IMR-90 (cell line): ENCODE data around the gene STX11. TPM values are rescaled to one million over a fixed set of nuclear protein-coding genes. Genes with fewer than 3 reads are reported as not detected.

Experiments
- ATAC-seq: fragments of 200-7000 bp; cut with Tn5 transposase; 2 replicates; pipeline ENCODE4 v1.9.1; 2020; ENCODE audit warnings: low read depth, mild to moderate bottlenecking, moderate library complexity
- BruUV-seq: library from RNA; stranded (reverse); fragments of 400-500 nt; replicated peaks from 2 replicates; lab custom pipeline; 2021; lab: Mats Ljungman, UMichigan
- CTCF ChIA-PET: fragments of 300-600 bp; formaldehyde crosslinking; extraction: SDS; loops from one replicate; lab custom pipeline; 2021; ENCODE audit warnings: antibody characterized with exemption; lab: Yijun Ruan, JAX
- POLR2A ChIA-PET: fragments of 300-600 bp; sonication (Branson Sonifier 250); formaldehyde crosslinking; loops from one replicate; lab custom pipeline; 2022; ENCODE audit warnings: antibody characterized with exemption; ENCODE audit not compliant: unreplicated experiment; lab: Charles Lee
- DNase-seq: peaks from one replicate; pipeline ENCODE4 v3.0.0; 2013
- H2AFZ ChIP-seq: replicated peaks from 2 replicates; pipeline ENCODE3; 2013; ENCODE audit warnings: low read length, mild to moderate bottlenecking; ENCODE audit not compliant: poor library complexity
- H2AK5ac ChIP-seq: 2 replicates; pipeline ENCODE4 v1.6.1; 2013; ENCODE audit warnings: low read depth, low read length, inconsistent platforms
- H2AK9ac ChIP-seq: replicated peaks from 2 replicates; pipeline ENCODE3; 2013; ENCODE audit warnings: mild to moderate bottlenecking, low read depth, low read length, moderate library complexity; ENCODE audit not compliant: poor library complexity
- H2BK120ac ChIP-seq: 2 replicates; pipeline ENCODE4 v1.6.1; 2013; ENCODE audit warnings: low read depth, low read length, inconsistent platforms
- H2BK15ac ChIP-seq: 3 replicates; pipeline ENCODE4 v1.6.1; 2013; ENCODE audit warnings: low read depth, low read length, inconsistent platforms
- H2BK20ac ChIP-seq: 2 replicates; pipeline ENCODE4 v1.6.1; 2013; ENCODE audit warnings: low read depth, mild to moderate bottlenecking, inconsistent platforms, low read length, moderate library complexity
- H2BK5ac ChIP-seq: 2 replicates; pipeline ENCODE4 v1.6.1; 2013; ENCODE audit warnings: mild to moderate bottlenecking, low read depth, low read length, inconsistent platforms; ENCODE audit not compliant: poor library complexity, severe bottlenecking
- H3K14ac ChIP-seq: replicated peaks from 2 replicates; pipeline ENCODE4 v1.6.1; 2013; ENCODE audit warnings: low read depth, low read length, inconsistent platforms
- H3K18ac ChIP-seq: 2 replicates; pipeline ENCODE4 v1.6.1; 2013; ENCODE audit warnings: low read depth, low read length, control low read depth
- H3K23ac ChIP-seq: 2 replicates; pipeline ENCODE4 v1.6.1; 2013; ENCODE audit warnings: low read depth, low read length, inconsistent platforms
- H3K27ac ChIP-seq: 2 replicates; pipeline ENCODE4 v1.5.1; 2013; ENCODE audit warnings: mild to moderate bottlenecking, control low read depth, low read length; ENCODE audit not compliant: insufficient read depth
- H3K27me3 ChIP-seq: 2 replicates; pipeline ENCODE4 v1.6.1; 2013; ENCODE audit warnings: low read length; ENCODE audit not compliant: control insufficient read depth, insufficient read depth
- H3K36me3 ChIP-seq: 2 replicates; pipeline ENCODE4 v1.6.1; 2013; ENCODE audit warnings: low read length, mixed read lengths; ENCODE audit not compliant: control insufficient read depth, insufficient read depth
- H3K4ac ChIP-seq: 2 replicates; pipeline ENCODE4 v1.6.1; 2013; ENCODE audit warnings: low read depth, low read length, inconsistent platforms
- H3K4me1 ChIP-seq: 2 replicates; pipeline ENCODE4 v1.6.1; 2013; ENCODE audit warnings: low read length, mixed read lengths; ENCODE audit not compliant: control insufficient read depth, insufficient read depth
- H3K4me2 ChIP-seq: 2 replicates; pipeline ENCODE4 v1.6.1; 2013; ENCODE audit warnings: low read depth, mild to moderate bottlenecking, control low read depth, low read length, moderate library complexity
- H3K4me3 ChIP-seq: 2 replicates; pipeline ENCODE4 v1.5.1; 2013; ENCODE audit warnings: low read depth, mild to moderate bottlenecking, control low read depth, low read length, moderate library complexity; ENCODE audit not compliant: insufficient read depth
- H3K56ac ChIP-seq: 2 replicates; pipeline ENCODE4 v1.6.1; 2013; ENCODE audit warnings: low read length, inconsistent platforms; ENCODE audit not compliant: insufficient read depth; ENCODE audit errors: extremely low read depth
- H3K79me1 ChIP-seq, 2 experiments: 2 replicates each; pipeline ENCODE4 v1.6.1; 2013; ENCODE audit warnings: low read length in 2 of 2, inconsistent platforms in 1 of 2, low read depth in 1 of 2
- H3K9ac ChIP-seq: 2 replicates; pipeline ENCODE4 v1.6.1; 2013; ENCODE audit warnings: low read depth, low read length, control low read depth
- H3K9me1 ChIP-seq: 2 replicates; pipeline ENCODE4 v1.6.1; 2013; ENCODE audit warnings: low read length, inconsistent platforms; ENCODE audit not compliant: insufficient read depth
- H3K9me3 ChIP-seq: 2 replicates; pipeline ENCODE4 v1.6.1; 2013; ENCODE audit warnings: low read length; ENCODE audit not compliant: control insufficient read depth, insufficient read depth
- H4K20me1 ChIP-seq: 2 replicates; pipeline ENCODE4 v1.6.1; 2013; ENCODE audit warnings: low read length, inconsistent platforms; ENCODE audit not compliant: insufficient read depth
- H4K5ac ChIP-seq: 2 replicates; pipeline ENCODE4 v1.6.1; 2013; ENCODE audit warnings: mild to moderate bottlenecking, low read depth, low read length, control low read depth
- H4K8ac ChIP-seq, 2 experiments: 2 replicates each; pipeline ENCODE4 v1.6.1; 2013; ENCODE audit warnings: low read depth in 2 of 2, low read length in 2 of 2, control low read depth in 1 of 2, inconsistent platforms in 1 of 2
- H4K91ac ChIP-seq: 2 replicates; pipeline ENCODE4 v1.6.1; 2013; ENCODE audit warnings: low read depth, low read length, inconsistent platforms; ENCODE audit not compliant: insufficient read depth
- CHD1 ChIP-seq: IDR thresholded peaks from 2 replicates; pipeline ENCODE4 v1.6.1; 2012; ENCODE audit warnings: low read depth, low read length, improper control_type of control experiment
- WGBS, 2 experiments: methylation state at CpG; one replicate each; pipeline versions ENCODE4 v1.1.5 to v1.1.7; 2013; ENCODE audit warnings: missing lambda C conversion rate in 2 of 2; ENCODE audit not compliant: insufficient read length in 1 of 2; ENCODE audit errors: extremely low coverage in 2 of 2; 5-methylcytosine and 5-hydroxymethylcytosine counted together
- dilution Hi-C: fragments of 300-500 bp; cut with HindIII; formaldehyde crosslinking; loops from one replicate; pipeline ENCODE4 v1.14.3; 2018; ENCODE audit warnings: low sequenced_read_pairs; ENCODE audit not compliant: unreplicated experiment
- in situ Hi-C: fragments of 300-500 bp; cut with MboI; formaldehyde crosslinking; loops from 3 replicates; pipeline ENCODE4 v1.14.3; 2019; ENCODE audit warnings: low sequenced_read_pairs, inconsistent platforms, mixed read lengths
- intact Hi-C: fragments of 100-400 bp; cut with micrococcal nuclease; formaldehyde crosslinking; loops from 2 replicates; pipeline ENCODE4 v1.10.0; 2022
- polyA plus RNA-seq, 3 experiments: library from polyadenylated mRNA; depleted of rRNA; stranded (reverse); fragments of >200 nt; gene quantifications; 2 replicates each; pipeline ENCODE4 v1.2.3, GENCODE V29; 2012; ENCODE audit warnings: low replicate concordance in 1 of 3
- total RNA-seq: library from RNA; depleted of rRNA; stranded (reverse); fragments of >200 nt; gene quantifications from 2 replicates; pipeline ENCODE4 v1.2.3, GENCODE V29; 2012

Gene STX11
- total and polyA plus RNA-seq, 2 of the 4 experiments (the other 2 are of a cell fraction), result 0.54 to 0.68 TPM

- POLR2A ChIA-PET, result no interaction called here
- H3K23ac ChIP-seq, result no peak overlapping the region
- H4K20me1 ChIP-seq, result no peaks in the 10 kb centered on the region
- no peak overlapping the region for H2BK5ac ChIP-seq
- no CpG with 5 or more reads among the region's 3 CpGs for WGBS, 2 experiments
- H3K56ac ChIP-seq, result no peak overlapping the region
- no peak overlapping the region for H3K18ac ChIP-seq
- H2BK120ac ChIP-seq, result no peak overlapping the region
- no peak overlapping the region for H3K4ac ChIP-seq
- no peak overlapping the region for H2BK20ac ChIP-seq
- no peak overlapping the region for H2AK5ac ChIP-seq
- H2AK9ac ChIP-seq, result no peak overlapping the region
- H3K27me3 ChIP-seq, result no peaks in the 10 kb centered on the region; the same call in 1 of the 2 replicates
- H3K4me2 ChIP-seq, result no peak overlapping the region
- no peak overlapping the region for H3K27ac ChIP-seq
- no peak overlapping the region for H2BK15ac ChIP-seq
- intact Hi-C loops, result no loop called here
- H3K9me1 ChIP-seq, result no peaks in the 10 kb centered on the region; the same call in 1 of the 2 replicates
- dilution Hi-C loops, result no loop called here
- no peak overlapping the region for H2AFZ ChIP-seq
- H3K9me3 ChIP-seq, result no peaks in the 10 kb centered on the region
- no peak overlapping the region for H3K4me3 ChIP-seq
- no peak for ATAC-seq
- no peak for TF ChIP-seq CHD1
- CTCF ChIA-PET, result no interaction called here
- no peak for DNase-seq
- BruUV-seq, result no TSS peak
- no peaks in the 10 kb centered on the region for H3K4me1 ChIP-seq
- no peak overlapping the region for H4K91ac ChIP-seq
- in situ Hi-C loops, result no loop called here
- H3K79me1 ChIP-seq, result no peaks in the 10 kb centered on the region
- no peak overlapping the region for H4K5ac ChIP-seq
- H3K36me3 ChIP-seq, result no peaks in the 10 kb centered on the region
- no peak overlapping the region for H3K14ac ChIP-seq
- no peak overlapping the region for H3K9ac ChIP-seq
- no peak overlapping the region for H4K8ac ChIP-seq
Measured at GRCh38 chr6:144139817-144140216, 10.5 kb upstream of the STX11 start.
